Body of pancreas (tissue), 4 donors: ENCODE data around the gene LRRC28. TPM values are rescaled to one million over a fixed set of nuclear protein-coding genes. Genes with fewer than 3 reads are reported as not detected.
"Not testable (repeated sequence)": the region's sequence is repeated elsewhere in the genome, so short reads cannot be mapped to it uniquely, and the experiment has no call there.

Experiments used
- ATAC-seq: fragments of 150-250 bp; one replicate; pipeline ENCODE4 v1.9.1; 2016
- DNase-seq, 4 donors: peaks; one replicate each; pipeline ENCODE4 v3.0.0-alpha.2; 2019
- H3K27ac ChIP-seq, 4 donors: fragments of 200-600 bp; sonication (generic); 1 replicate in 3 of 4; 2 replicates in 1 of 4; pipeline versions ENCODE4 v1.5.1 to v1.6.1; 2016 to 2019; ENCODE audit warnings: mild to moderate bottlenecking in 1 of 4, mixed read lengths in 1 of 4, moderate library complexity in 1 of 4
- H3K27me3 ChIP-seq, 2 donors: fragments of 200-600 bp; sonication (generic); one replicate each; pipeline ENCODE4 v1.6.0; 2016; ENCODE audit warnings: mild to moderate bottlenecking in 1 of 2
- H3K36me3 ChIP-seq, 2 donors: fragments of 200-600 bp; sonication (generic); replicated peaks in 1 of 2; 2 replicates each; pipeline ENCODE4 v1.5.1; 2016; ENCODE audit warnings: low read depth in 2 of 2; ENCODE audit not compliant: insufficient read depth in 1 of 2
- H3K4me1 ChIP-seq: fragments of 200-600 bp; sonication (generic); one replicate; pipeline ENCODE4 v1.6.0; 2016
- H3K4me3 ChIP-seq, 2 donors: fragments of 200-600 bp; sonication (generic); 1 replicate in 1 of 2; 2 replicates in 1 of 2; pipeline ENCODE4 v1.5.1; 2016 to 2019
- H3K9me3 ChIP-seq, 3 donors: fragments of 200-600 bp; sonication (generic); 1 replicate in 2 of 3; 2 replicates in 1 of 3; pipeline ENCODE4 v1.5.1; 2016
- POLR2A ChIP-seq, 3 donors: fragments of 450-650 bp; IDR thresholded peaks; one replicate each; pipeline ENCODE4 v1.6.1; 2016; ENCODE audit warnings: antibody characterized with exemption in 3 of 3, mild to moderate bottlenecking in 2 of 3
- WGBS, 2 donors: methylation state at CpG; one replicate each; pipeline ENCODE4 v1.1.5; 2017; 5-methylcytosine and 5-hydroxymethylcytosine counted together
- intact Hi-C: fragments of 100-400 bp; cut with DNase I; formaldehyde crosslinking; loops from one replicate; pipeline ENCODE4 v1.15.1; 2023
- total RNA-seq, 2 donors: library from RNA; depleted of rRNA; stranded (reverse); fragments of >200 nt; gene quantifications; one replicate each; pipeline ENCODE4 v1.1.0, GENCODE V29; 2016
- TF ChIP-seq, protein P1 (sequence below), 7 experiments: fragments of 450-650 bp in 4 of 7; fragments of 200-600 bp in 3 of 7; sonication (generic) in 3 of 7; IDR thresholded peaks; one replicate each; pipeline ENCODE4 v1.5.1; 2016 to 2019; ENCODE audit warnings: antibody characterized with exemption in 7 of 7

The LRRC28 gene
- total RNA-seq, 2 donors from 2014 or later: 13.0 to 59.3 TPM

DNA sequence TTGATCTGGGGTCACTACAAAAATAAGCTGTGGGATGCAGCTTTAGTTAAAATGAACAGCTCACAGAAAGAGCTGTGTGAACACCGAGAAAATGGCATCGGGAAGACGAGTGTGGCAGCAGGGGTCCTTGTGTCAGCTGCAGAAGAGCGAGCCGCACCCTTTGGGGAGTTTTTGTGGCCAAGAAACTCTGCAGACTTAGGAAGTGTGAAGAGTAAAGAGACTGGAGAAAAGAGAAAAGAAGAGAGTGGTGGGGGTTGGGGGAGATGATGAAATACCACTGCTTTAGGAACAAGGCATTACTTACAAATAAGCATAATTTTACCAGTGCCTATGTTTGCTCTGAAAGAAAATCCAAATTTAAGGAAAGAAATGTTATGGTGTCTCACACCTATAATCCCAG is 147.8 kb downstream of the LRRC28 start:
- DNase-seq (no peak), ATAC-seq (no peak)
- TF ChIP-seq, protein P1, sequence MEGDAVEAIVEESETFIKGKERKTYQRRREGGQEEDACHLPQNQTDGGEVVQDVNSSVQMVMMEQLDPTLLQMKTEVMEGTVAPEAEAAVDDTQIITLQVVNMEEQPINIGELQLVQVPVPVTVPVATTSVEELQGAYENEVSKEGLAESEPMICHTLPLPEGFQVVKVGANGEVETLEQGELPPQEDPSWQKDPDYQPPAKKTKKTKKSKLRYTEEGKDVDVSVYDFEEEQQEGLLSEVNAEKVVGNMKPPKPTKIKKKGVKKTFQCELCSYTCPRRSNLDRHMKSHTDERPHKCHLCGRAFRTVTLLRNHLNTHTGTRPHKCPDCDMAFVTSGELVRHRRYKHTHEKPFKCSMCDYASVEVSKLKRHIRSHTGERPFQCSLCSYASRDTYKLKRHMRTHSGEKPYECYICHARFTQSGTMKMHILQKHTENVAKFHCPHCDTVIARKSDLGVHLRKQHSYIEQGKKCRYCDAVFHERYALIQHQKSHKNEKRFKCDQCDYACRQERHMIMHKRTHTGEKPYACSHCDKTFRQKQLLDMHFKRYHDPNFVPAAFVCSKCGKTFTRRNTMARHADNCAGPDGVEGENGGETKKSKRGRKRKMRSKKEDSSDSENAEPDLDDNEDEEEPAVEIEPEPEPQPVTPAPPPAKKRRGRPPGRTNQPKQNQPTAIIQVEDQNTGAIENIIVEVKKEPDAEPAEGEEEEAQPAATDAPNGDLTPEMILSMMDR (IDR thresholded peaks at IDR 0.05): no peak
- TF ChIP-seq POLR2A (IDR thresholded peaks at IDR 0.05): no peak
- intact Hi-C loops: no loop called here
- H3K4me3 ChIP-seq: no peak overlapping the region
- H3K27me3 ChIP-seq: no peaks in the 10 kb centered on the region
- no peaks in the 10 kb centered on the region for H3K9me3 ChIP-seq
- H3K4me1 ChIP-seq: peaks cover 8% of the 10 kb centered on the region
- no peak overlapping the region for H3K27ac ChIP-seq
- WGBS, 2 donors: 77 to 79% methylated on average over 5 of the region's 5 CpGs
- H3K36me3 ChIP-seq: no peaks in the 10 kb centered on the region

DNA sequence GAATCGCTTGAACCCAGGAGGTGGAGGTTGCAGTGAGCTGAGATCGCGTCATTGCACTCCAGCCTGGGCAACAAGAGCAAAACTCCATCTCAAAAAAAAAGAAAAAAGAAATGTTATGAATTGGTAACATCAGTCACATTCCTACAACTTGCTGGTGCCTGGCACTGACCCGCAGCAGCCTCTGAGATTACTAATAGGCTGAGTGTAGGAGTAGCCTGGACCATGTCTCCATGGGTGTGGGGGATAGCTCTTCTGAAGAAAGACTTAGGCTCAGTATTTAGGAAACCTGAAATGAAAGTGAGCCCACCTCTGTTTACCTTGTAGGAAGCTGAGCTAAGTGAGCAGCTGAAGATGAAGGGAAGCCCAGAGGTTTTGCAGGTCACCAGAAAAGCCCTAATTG is 148.3 kb downstream of the LRRC28 start:
- Histone ChIP-seq H3K27ac (no peak overlapping the region), H3K36me3 (no peaks in the 10 kb centered on the region), H3K27me3 (no peaks in the 10 kb centered on the region), H3K9me3 (no peaks in the 10 kb centered on the region), H3K4me3 (no peak overlapping the region), H3K4me1 (peaks cover 8% of the 10 kb centered on the region)
- intact Hi-C loops: no loop called here
- ATAC-seq (no peak), DNase-seq (no peak)
- 82 to 84% methylated on average over 4 of the region's 4 CpGs for WGBS, 2 donors
- TF ChIP-seq, protein P1 (IDR thresholded peaks at IDR 0.05): no peak

DNA sequence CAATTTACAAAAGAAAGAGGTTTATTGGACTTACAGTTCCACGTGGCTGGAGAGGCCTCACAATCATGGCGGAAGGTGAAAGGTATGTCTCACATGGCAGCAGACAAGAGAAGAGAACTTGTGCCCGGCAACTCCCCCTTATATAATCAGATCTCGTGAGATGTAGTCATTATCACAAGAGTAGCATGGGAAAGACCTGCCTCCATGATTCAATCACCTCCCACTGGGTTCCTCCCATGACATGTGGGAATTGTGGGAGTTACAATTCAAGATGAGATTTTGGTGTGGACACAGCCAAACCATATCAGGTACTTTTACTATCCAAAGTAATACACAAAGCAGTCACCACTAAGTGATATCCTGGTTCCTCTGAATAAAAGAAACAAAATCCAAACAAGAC is 149.9 kb downstream of the LRRC28 start:
- H3K4me3 ChIP-seq, ATAC-seq, DNase-seq, H3K36me3 ChIP-seq, intact Hi-C loops, H3K9me3 ChIP-seq, H3K4me1 ChIP-seq, H3K27me3 ChIP-seq, H3K27ac ChIP-seq: not testable (repeated sequence)
- WGBS, 2 donors: 85 to 90% methylated on average over 4 of the region's 4 CpGs

DNA sequence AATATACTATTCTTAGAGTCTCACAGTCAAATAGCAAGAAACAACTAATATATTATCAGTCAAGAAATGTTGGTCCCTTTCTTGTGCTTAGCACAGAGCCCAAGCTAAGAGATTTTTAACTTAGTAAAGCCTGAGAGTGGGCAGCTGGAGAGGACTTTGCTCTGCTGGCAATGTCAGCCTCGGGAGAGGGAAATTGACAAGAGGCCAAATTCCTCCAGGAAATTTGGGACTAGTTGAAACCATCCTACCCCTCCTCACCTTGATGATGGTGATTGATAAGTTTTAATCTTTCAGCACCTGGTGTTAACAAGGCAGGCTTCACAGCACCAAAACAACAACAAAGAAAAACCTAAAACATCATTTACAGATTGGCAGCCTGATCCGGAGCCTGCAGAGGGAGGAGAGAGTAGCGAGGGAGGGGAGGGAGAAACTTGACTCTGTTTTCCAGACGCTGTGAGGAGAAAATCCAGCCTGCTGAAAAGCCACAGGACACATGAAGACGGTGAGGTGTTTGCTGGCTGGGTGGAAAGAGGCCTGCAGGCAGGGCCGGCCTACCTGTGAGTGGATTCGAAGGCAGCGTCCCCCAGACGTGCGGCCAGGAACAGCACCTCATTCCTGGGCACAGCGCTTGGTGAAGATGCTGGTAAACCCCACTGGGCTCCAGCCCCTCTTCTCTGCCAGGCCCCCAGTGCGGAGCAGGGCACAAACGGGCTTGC is 150.9 kb downstream of the LRRC28 start:
- Histone ChIP-seq H3K4me1 (peaks cover 8% of the 10 kb centered on the region), H3K36me3 (no peaks in the 10 kb centered on the region), H3K4me3 (no peak overlapping the region), H3K9me3 (no peaks in the 10 kb centered on the region), H3K27me3 (no peaks in the 10 kb centered on the region), H3K27ac (no peak overlapping the region)
- intact Hi-C loops: no loop called here
- TF ChIP-seq, protein P1 (IDR thresholded peaks at IDR 0.05): no peak
- TF ChIP-seq POLR2A (IDR thresholded peaks at IDR 0.05): no peak
- 66 to 69% methylated on average over 13 of the region's 13 CpGs for WGBS, 2 donors
- no peak for ATAC-seq
- no peak for DNase-seq

DNA sequence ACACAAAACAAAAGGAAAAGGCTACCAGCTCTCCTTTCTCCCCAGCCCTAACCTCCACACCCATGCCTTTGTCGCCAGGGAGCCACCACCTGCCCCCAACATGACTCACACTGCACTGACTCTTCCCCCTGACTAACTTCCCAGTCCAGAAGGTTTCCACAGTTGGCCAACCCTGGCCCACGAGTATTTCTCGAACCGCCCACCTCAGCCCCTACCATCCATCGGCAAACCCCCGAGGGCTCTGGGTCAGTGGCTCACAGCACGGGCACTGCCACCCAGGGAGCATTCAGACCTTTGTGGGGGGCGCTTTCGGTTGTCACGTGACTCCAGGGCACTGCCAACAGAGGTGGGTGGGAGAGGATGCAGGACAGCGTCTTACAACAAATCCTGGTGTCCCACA is 152.3 kb downstream of the LRRC28 start:
- H3K9me3 ChIP-seq: no peaks in the 10 kb centered on the region
- DNase-seq (no peak), ATAC-seq (no peak)
- no peaks in the 10 kb centered on the region for H3K36me3 ChIP-seq
- peaks cover 8% of the 10 kb centered on the region for H3K4me1 ChIP-seq
- H3K4me3 ChIP-seq: no peak overlapping the region
- TF ChIP-seq, protein P1 (IDR thresholded peaks at IDR 0.05): no peak
- TF ChIP-seq POLR2A (IDR thresholded peaks at IDR 0.05): no peak
- intact Hi-C loops: no loop called here
- WGBS, 2 donors: 76 to 81% methylated on average over 11 of the region's 11 CpGs
- H3K27me3 ChIP-seq: no peaks in the 10 kb centered on the region
- no peak overlapping the region for H3K27ac ChIP-seq
